Breast epithelium (tissue), 3 donors: ENCODE measurements around the gene ROMO1.

Source experiments
- CTCF ChIP-seq, 3 donors: fragments of 450-650 bp; IDR thresholded peaks; one replicate each; pipeline ENCODE4 v1.5.1; 2016 to 2017; ENCODE audit warnings: antibody characterized with exemption in 3 of 3, mild to moderate bottlenecking in 3 of 3, moderate library complexity in 3 of 3
- POLR2A ChIP-seq: fragments of 450-650 bp; IDR thresholded peaks from one replicate; pipeline ENCODE4 v1.6.1; 2016; ENCODE audit warnings: antibody characterized with exemption, mild to moderate bottlenecking, moderate library complexity

- no peak for TF ChIP-seq CTCF (IDR thresholded peaks at IDR 0.05)
- TF ChIP-seq POLR2A = no peak
These were observed 10.8 kb downstream of the ROMO1 start for GRCh38 chr20:35710039-35710438.
